Skeletal muscle cell (primary cell): Measurements from ENCODE around the gene GGT7.
"Not testable (repeated sequence)": the region's sequence is repeated elsewhere in the genome, so short reads cannot be mapped to it uniquely, and the experiment has no call there.

ENCODE experiments used
- DNase-seq: peaks from one replicate; pipeline ENCODE4 v3.0.0-alpha.2; 2010; ENCODE audit warnings: low read depth
- H3K4me3 ChIP-seq: 2 replicates; pipeline ENCODE4 v1.5.1; 2011; ENCODE audit warnings: low read depth, mild to moderate bottlenecking, control low read depth, low read length, moderate library complexity

GGT7 gene, protein sequence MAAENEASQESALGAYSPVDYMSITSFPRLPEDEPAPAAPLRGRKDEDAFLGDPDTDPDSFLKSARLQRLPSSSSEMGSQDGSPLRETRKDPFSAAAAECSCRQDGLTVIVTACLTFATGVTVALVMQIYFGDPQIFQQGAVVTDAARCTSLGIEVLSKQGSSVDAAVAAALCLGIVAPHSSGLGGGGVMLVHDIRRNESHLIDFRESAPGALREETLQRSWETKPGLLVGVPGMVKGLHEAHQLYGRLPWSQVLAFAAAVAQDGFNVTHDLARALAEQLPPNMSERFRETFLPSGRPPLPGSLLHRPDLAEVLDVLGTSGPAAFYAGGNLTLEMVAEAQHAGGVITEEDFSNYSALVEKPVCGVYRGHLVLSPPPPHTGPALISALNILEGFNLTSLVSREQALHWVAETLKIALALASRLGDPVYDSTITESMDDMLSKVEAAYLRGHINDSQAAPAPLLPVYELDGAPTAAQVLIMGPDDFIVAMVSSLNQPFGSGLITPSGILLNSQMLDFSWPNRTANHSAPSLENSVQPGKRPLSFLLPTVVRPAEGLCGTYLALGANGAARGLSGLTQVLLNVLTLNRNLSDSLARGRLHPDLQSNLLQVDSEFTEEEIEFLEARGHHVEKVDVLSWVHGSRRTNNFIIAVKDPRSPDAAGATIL

DNA sequence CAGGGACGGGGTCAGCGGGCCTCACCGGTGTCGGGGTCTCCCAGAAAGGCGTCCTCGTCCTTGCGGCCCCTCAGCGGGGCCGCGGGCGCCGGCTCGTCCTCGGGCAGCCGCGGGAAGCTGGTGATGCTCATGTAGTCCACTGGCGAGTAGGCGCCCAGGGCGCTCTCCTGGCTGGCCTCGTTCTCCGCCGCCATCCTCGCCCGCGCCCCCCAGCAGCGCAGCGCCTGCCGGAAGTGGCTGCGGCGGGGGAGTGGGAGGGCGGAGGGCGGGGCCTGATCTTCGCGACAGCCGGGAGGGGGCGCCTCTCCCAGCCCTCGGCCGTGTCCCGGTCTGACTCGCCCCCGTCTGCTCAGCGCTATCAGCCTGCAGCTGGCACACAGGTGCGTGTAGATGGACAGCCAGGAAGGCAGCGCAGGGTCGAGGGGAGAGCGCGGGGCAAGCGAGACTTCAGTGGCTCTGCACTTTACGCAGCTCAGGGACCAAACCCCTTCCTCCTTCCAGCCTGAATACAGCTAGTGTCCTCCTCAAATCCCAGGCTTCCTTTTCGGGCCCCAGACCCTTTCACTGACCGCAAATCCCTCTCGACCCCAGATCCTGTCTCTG lies at the start of gene GGT7:
TSS of gene GGT7 (minus strand) at position 235 of the 603 bp plus-strand sequence. CDS start at position 194, 41 bp downstream.
- DNase-seq, result no peak
- peak within 1 kb of the TSS; percentile 77 for H3K4me3 ChIP-seq

DNA sequence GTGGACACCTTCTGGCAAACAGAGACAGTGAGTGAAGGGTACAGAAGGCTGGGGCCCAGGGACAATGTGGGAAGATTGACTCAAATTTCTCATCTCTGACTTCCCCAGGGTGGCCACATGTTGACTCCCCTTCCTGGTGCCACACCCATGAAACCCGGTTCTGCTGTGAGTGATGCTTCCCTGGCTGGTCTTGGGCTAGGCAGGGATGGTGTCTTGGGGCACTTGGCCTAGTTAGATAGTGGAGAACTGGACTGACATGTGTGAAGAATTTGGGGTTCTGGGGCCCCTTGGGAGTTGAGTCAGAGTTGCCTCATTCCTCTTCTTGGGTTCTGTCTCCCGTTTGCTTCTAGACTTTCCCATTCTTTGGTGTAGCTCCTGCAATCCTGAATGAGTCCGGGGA lies 48.8 kb upstream of the GGT7 start:
- no peak for DNase-seq
- H3K4me3 ChIP-seq, result no peak overlapping the region

DNA sequence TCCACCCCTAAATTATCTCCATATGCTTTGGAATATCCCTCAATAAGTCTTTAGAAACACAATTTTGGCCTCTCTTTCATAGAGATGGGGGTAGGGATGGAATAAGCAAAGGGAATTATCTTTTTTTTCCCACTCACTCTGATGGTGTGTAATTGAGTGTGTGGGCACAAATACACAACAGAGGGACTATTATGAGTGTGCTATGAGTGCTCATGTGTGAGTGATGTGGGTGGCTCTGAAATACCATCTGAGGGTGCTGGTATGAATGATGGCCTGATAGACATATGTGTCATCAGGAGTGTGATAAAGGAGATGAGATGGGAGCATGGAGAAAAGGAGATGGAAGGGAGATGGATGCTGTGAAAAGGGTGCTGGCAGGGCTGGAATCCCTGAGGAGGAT lies 47.4 kb upstream of the GGT7 start:
- DNase-seq, result no peak
- no peak overlapping the region for H3K4me3 ChIP-seq

DNA sequence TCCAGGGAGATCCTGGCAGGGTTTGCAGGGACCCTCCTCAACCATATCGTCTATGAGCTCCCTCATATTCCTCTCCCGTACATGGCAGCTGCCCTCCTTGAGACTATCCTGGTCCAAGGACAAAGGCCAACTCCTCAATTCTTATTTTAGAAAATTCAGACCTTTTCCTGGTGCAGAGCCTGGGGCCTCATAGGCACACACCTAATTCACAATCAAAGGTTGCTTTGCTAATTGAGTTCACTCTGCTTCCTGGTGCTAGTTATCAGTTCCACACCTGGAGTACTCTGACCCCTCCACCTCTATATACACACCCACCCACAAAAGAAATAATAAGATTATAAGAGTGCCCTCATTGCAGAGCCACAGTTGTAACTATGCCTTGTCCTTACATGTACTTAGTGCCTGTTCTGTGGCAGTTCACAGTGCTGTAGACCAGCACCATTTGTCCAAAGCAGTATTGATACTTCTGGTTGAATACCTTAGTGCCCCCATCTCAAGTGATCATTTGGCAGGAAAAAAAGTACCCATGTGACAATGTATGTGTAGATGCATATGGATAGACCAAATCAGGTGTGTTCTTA lies 44.2 kb upstream of the GGT7 start:
- no peak overlapping the region for H3K4me3 ChIP-seq
- no peak for DNase-seq

DNA sequence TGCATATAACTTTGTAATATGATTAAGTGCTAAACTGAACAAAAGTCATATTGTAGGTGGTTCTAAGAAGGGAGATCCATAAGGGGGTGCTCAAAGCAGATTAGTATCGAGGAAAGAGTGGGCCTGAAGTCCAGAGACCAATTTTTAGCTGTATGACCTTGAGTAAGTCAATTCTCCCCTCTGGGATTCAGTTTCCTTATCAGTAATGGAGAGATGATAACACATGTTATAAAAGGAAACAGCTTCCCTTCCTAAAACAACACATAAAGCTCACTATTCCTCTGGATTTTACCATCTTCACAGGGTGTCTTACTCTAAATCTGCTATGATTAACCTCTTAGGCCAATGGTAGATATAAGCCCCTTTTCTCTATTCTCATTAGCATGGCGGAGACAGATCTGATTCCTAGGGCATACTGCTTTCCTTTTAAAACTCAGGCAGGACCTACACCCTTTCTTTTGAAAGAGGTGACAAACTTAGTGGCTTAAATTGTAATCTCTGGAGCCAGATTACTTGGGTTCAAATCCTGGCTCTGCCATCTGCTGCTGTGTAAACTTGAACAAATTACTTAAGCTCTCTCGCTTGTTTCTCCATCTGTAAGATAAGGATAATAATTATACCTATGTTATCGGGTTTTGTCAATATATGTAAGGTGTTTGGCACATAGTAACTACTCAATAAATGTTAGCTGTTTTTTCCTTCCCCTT lies 43.2 kb upstream of the GGT7 start:
- H3K4me3 ChIP-seq, result no peak overlapping the region
- DNase-seq, result no peak

DNA sequence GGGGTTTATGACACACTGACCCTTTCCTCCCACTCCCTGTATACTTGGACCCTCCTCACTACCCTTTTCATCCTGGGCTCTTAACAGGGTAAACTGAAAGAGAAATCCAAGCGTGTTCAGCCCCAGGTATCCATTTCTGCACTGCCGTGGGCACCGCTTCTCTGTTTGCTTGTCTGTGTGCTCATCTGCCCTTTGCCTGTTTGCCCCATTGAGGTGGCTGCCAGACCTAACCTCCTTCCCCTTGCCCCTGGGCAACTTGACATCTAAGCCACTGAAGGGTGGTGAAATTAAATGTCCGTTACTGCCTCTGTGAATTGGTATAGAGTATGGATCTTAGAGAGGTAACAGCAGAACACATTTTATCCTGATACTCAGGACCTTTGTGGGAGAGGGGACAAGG lies 42.5 kb upstream of the GGT7 start:
- no peak overlapping the region for H3K4me3 ChIP-seq
- no peak for DNase-seq

DNA sequence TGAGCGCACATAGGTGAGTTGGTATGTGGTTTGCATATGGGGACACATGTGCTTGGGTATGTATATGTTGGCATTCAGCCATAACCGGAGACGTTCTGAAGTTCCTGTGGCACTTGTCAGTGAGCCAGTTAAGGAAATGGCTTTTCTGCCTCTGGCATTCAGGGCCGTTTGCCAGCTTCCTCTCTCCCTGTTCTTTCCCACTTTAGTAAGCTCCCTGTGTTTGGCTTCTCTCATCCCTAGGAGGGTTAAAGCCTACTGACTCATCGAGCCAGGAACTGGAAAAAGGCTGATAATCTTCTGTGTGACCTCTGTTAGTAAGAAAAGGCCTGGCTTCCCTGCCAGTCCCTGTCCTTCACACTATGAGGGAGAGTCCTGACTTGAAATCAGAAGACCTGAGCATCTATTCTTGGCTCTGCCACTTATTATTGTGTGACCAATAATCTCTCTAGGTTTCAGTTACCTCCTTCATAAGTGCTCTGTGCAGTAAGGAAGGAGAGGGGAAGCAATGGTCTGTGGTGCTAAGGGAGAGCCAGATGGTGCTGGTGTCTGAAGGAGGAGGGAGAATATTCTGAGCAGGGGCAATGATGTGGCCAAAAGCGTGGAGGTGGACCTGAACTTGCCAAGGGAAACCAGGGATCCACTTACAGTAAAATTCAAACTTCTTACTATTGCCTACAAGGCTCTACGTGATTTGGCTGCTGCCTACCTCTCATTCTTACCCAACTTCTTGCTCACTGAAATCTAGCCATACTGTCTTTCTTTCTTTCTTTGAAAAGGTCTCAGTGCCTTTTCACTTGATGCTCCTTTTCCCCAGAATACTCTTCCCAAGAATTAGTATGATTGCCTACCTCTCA lies 35.2 kb upstream of the GGT7 start:
- H3K4me3 ChIP-seq, result no peak overlapping the region
- peak; percentile 52 for DNase-seq

DNA sequence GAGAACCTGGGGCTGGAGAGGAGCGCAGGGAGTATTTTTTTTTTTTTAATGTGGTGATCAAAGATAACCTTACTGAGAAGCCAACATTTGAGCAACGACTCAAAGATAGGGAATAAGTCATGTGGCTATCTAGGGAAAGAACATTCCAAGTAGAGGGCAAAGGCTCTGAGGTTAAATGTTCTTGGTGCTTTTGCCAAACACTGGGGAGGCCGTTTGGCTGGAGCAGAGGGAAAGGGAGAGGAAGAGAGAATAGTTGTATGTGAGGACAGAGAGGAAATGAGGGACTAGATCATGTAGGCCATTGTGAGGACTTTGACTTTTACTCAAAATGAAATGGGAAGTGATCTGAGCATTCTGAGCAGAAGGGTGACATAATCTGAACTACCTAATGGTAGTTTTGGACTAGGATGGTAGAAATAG lies 31.6 kb upstream of the GGT7 start:
- DNase-seq, result no peak
- no peak overlapping the region for H3K4me3 ChIP-seq

DNA sequence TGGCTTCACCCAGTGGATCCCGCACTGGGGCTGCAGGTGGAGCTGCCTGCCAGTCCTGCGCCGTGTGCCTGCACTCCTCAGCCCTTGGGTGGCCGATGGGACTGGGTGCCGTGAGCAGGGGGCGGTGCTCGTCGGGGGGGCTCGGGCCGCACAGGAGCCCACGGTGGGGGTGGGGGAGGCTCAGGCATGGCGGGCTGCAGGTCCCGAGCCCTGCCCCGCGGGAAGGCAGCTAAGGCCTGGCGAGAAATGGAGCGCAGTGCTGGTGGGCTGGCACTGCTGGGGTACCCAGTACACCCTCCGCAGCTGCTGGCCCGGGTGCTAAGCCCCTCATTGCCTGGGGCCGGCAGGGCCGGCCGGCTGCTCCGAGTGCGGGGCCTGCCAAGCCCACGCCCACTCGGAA lies 26.1 kb upstream of the GGT7 start:
- not testable (repeated sequence) for H3K4me3 ChIP-seq, DNase-seq

DNA sequence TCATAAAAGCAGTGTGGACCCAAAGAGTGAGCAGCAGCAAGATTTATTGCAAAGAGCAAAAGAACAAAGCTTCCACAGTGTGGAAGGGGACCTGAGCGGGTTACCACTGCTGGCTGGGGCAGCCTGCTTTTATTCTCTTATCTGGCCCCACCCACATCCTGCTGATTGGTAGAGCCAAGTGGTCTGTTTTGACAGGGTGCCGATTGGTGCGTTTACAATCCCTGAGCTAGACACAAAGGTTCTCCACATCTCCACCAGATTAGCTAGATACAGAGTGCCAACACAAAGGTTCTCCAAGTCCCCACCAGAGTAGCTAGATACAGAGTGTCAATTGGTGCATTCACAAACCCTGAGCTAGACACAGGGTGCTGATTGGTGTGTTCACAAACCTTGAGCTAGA lies 25.5 kb upstream of the GGT7 start:
- not testable (repeated sequence) for H3K4me3 ChIP-seq, DNase-seq

DNA sequence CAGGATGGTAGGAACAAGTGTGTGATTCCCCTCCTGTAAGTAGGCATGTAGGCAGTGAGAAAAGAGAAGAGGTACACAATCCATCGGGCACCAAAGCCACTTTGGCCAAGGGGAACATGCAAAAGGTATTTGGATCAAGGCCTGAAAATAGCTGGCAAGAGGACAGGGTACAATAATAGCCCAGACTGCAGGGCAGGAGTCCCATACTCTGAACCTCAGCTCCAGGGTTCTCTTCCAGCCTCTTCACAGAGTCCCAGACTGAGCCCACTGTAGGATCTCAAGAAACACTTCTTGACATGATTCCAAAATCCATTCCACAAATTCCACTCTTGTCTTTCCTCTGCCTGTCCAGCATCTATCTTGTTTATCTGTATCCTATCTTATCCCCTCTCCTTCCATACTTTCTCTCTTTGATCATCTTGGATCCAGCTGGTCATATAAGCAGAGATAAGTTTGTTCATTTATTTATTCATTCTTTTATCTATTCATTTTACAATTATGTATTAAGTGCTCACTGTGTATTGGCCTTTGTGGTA lies 23.5 kb upstream of the GGT7 start:
- no peak overlapping the region for H3K4me3 ChIP-seq
- DNase-seq, result no peak

DNA sequence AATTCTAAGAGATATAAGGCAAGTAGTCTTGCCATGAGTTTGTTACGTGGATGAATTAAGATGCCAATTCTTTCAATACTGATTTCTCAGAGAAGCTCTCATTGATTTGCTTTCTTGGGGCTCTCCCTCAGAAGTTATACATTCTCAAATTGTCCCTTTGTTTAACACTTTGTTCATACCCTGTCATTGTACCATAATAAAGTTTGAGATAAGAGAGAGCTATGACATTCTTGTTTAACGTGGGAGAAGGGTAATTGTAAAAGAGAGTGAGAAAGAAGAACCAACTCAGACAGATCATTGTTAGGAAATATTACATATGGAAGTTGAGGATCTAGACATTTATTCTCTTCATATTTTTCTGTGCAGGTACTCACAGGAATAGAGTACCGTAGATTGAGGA lies 22.8 kb upstream of the GGT7 start:
- H3K4me3 ChIP-seq, result no peak overlapping the region
- DNase-seq, result no peak

DNA sequence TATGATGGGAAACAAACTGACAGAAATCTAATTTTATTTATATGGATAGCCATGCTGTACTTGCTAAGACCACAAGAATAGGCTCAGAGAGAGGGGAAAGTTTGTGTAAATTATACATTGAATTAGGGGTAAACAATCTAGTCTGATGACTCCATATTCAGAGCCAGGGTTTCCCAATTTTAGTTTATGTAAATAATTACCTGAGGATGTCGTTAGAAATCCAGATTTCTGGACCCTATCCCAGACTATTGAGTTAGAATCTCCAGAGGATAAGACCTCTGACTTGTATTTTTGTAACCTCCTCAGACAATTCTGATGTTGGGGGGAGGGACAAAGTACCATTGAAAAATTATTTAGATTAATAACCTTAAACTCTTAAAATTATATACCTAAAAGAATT lies 22.1 kb upstream of the GGT7 start:
- no peak for DNase-seq
- no peak overlapping the region for H3K4me3 ChIP-seq

DNA sequence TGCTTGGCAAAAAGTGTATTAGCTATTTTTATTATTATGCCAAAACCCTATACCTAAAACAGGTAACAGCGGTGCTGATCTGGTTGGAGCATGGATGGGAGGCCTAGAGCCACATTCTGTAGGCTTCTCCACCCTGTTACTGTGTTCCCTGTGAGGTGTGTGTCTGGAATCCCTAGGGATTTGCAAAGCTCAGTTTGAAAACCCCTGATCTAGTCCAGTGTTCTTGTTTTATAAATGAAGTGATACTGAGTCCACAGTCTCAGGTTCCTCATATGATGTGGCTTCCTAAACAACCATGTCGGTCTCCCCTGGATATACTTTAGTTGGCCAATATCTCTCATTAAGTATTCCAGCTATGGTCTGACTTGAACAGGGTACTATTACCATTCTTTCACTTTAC lies 20.0 kb upstream of the GGT7 start:
- no peak for DNase-seq

DNA sequence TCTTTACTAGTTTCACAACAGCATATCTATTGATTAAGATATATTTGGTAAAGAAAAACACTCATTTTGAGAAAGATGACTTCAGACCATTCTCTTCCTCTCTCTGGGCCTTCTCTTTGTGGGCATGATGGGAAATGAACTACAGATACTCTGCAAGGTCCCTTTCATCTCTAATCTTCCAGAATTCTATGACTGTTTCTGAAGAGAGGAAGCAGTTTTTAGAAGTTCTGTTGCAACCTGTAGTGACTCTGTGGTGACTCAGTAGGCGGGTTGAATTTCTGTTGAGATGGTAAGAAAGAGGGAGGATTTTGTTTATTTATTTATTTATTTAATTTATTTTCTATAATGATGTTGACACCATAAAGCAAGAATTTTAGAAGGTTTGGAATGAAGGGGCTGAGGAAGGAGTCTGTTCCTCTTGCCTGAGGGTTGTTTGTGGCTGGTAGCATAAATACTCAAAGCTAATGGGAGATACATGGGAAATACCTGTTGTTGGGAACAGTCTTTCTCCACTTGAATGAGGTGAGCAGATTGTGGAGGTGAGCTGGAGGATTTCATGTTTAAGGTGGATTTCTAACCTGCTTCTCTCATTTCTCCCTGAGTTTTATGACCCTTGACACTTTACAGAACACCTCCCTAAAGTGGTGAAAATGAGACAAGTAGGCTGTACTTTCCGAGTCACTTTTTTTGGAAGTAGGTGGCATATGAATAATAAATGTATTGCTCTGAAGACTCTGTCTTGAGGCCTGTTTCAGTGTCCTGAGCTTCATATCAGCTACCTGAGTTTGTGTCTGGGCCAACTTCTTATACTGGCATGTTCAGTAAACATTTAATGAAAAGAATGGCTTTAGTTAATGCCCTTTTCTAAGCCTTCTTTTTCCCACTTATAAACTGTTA lies 18.8 kb upstream of the GGT7 start:
- DNase-seq, result no peak
- H3K4me3 ChIP-seq, result no peak overlapping the region

More for the DNA sequence above, 20.0 kb upstream of the GGT7 start:
- H3K4me3 ChIP-seq, result no peak overlapping the region

DNA sequence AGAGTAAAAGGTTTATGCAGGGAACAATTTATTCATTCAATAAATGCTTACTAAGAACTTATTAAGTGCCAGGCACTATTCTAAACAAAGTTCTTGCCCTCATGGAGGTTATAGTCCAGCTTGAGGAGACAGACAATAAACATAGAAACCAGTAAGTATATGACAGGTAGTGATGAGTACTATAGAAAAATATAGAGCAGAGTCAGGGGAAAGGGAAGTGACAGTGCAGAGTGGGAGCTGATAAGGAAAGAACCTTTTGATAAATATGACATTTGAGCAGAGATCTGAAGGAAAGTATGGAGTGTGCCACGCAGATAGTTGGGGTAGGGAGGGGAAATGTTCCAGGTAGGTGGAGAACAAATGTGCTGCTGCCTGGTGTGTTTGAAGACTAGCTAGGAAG lies 15.8 kb upstream of the GGT7 start:
- H3K4me3 ChIP-seq, result no peak overlapping the region
- no peak for DNase-seq

DNA sequence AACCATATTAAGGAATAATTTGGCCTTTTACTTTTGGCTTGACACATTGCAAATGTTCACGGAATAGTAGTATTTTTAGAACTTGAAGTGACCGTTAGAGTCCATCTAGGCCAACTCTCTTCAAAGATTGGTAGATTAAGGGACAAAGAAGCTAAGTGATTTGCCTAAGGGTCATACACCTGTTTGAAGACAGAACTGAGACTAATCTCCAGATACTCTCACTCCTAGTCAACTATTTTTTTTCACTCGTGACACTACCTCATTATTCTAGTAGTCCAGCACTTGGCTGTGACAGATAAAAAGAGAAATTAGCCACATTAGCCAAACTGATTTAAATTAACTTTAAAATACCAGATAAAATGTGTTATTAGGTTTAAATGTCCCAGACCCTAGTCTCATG lies 14.4 kb upstream of the GGT7 start:
- H3K4me3 ChIP-seq, result no peak overlapping the region
- DNase-seq, result no peak

DNA sequence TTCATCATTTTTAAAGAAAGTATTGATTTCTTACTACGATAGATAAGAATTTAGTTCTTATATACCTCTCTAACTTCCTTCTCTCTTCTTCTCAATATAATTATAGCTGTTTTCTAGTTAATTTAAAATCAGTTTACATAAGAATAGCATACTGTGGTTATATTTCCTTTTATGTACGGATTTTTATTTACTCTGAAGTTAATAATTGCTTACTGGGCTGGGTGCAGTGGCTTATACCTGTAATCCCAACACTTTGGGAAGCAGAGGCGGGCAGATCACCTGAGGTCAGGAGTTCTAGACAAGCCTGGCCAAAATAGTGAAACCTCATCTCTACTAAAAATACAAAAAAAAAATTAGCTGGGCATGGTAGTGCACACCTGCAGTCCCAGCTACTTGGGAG lies 13.5 kb upstream of the GGT7 start:
- no peak overlapping the region for H3K4me3 ChIP-seq
- DNase-seq, result no peak
